HG03025 (cell line): Measurements from ENCODE around the gene DNAH10.
"Not testable (repeated sequence)": the region's sequence is repeated elsewhere in the genome, so short reads cannot be mapped to it uniquely, and the experiment has no call there.

Source experiments
- ATAC-seq: cut with Tn5 transposase; IDR thresholded peaks from one replicate; pipeline ENCODE4 v1.9.1; 2021; ENCODE audit warnings: mild to moderate bottlenecking, moderate library complexity; ENCODE audit not compliant: unreplicated experiment, low FRiP score

The DNAH10 gene

GRCh38 chr12:123942238-123942653, 180.1 kb downstream of the DNAH10 start:
- ATAC-seq = no peak

GRCh38 chr12:123942911-123943648, 181.0 kb downstream of the DNAH10 start:
- no peak for ATAC-seq

GRCh38 chr12:123943816-123944215, 181.7 kb downstream of the DNAH10 start:
- ATAC-seq = no peak

- no peak for ATAC-seq
Observed at GRCh38 chr12:123944696-123945095, 182.6 kb downstream of the DNAH10 start.

GRCh38 chr12:123945287-123946151, 183.4 kb downstream of the DNAH10 start:
- no peak for ATAC-seq

- no peak for ATAC-seq
Observed at GRCh38 chr12:123946152-123946515, 184.0 kb downstream of the DNAH10 start.

- not testable (repeated sequence) for ATAC-seq
Observed at GRCh38 chr12:123946516-123947505, 184.7 kb downstream of the DNAH10 start.

GRCh38 chr12:123947531-123947930, 185.4 kb downstream of the DNAH10 start:
- ATAC-seq = not testable (repeated sequence)

GRCh38 chr12:123948401-123948795, 186.3 kb downstream of the DNAH10 start:
- ATAC-seq = no peak

- ATAC-seq = no peak
Observed at GRCh38 chr12:123948796-123949769, 187.0 kb downstream of the DNAH10 start.

GRCh38 chr12:123949770-123950165, 187.7 kb downstream of the DNAH10 start:
- ATAC-seq = no peak

GRCh38 chr12:123950476-123951349, 188.6 kb downstream of the DNAH10 start:
- no peak for ATAC-seq

GRCh38 chr12:123951467-123951866, 189.4 kb downstream of the DNAH10 start:
- ATAC-seq = no peak

- no peak for ATAC-seq
Observed at GRCh38 chr12:123952037-123952436, 189.9 kb downstream of the DNAH10 start.

- no peak for ATAC-seq
Observed at GRCh38 chr12:123954647-123955350, 192.7 kb downstream of the DNAH10 start.

GRCh38 chr12:123956249-123956648, 194.1 kb downstream of the DNAH10 start:
- ATAC-seq = no peak

GRCh38 chr12:123957196-123957595, 195.1 kb downstream of the DNAH10 start:
- no peak for ATAC-seq

- no peak for ATAC-seq
Observed at GRCh38 chr12:123958462-123958861, 196.4 kb downstream of the DNAH10 start.
